ENCODE measurements around the gene SCEL.

Gene SCEL, protein sequence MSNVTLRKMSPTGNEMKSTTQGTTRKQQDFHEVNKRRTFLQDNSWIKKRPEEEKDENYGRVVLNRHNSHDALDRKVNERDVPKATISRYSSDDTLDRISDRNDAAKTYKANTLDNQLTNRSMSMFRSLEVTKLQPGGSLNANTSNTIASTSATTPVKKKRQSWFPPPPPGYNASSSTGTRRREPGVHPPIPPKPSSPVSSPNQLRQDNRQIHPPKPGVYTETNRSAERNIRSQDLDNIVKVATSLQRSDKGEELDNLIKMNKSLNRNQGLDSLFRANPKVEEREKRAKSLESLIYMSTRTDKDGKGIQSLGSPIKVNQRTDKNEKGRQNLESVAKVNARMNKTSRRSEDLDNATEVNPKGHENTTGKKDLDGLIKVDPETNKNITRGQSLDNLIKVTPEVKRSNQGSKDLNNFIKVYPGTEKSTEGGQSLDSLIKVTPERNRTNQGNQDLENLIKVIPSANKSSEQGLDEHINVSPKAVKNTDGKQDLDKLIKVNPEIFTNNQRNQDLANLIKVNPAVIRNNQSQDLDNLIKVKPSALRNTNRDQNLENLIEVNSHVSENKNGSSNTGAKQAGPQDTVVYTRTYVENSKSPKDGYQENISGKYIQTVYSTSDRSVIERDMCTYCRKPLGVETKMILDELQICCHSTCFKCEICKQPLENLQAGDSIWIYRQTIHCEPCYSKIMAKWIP

DNA sequence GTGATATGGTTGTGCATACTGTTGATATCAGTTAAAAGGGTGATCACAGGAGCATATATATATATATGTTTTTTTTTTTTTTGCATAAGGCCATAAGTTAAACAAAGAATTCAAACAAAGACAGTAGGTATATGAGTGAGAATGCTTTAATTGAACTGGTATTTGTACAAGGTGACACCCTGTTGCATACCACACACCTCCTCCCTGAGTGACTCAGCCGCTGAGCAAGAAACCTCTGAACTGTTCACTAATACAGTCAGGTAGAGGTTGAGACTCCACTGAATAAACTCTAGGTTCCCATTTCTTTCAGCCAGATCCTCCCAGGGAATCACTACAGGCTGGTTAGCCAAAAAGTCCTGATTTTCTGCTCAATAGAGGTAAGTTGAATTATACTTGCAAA lies at the start of gene SCEL:
Gene SCEL, plus strand, starts transcription at position 259 of the 400 bp plus-strand sequence. CDS start 20,170 bp downstream, outside the sequence.
- H3K4me3 ChIP-seq (ENCODE audit: control insufficient read depth, low read depth, low read length): no peak within 1 kb of the TSS
- TF ChIP-seq, protein P1, sequence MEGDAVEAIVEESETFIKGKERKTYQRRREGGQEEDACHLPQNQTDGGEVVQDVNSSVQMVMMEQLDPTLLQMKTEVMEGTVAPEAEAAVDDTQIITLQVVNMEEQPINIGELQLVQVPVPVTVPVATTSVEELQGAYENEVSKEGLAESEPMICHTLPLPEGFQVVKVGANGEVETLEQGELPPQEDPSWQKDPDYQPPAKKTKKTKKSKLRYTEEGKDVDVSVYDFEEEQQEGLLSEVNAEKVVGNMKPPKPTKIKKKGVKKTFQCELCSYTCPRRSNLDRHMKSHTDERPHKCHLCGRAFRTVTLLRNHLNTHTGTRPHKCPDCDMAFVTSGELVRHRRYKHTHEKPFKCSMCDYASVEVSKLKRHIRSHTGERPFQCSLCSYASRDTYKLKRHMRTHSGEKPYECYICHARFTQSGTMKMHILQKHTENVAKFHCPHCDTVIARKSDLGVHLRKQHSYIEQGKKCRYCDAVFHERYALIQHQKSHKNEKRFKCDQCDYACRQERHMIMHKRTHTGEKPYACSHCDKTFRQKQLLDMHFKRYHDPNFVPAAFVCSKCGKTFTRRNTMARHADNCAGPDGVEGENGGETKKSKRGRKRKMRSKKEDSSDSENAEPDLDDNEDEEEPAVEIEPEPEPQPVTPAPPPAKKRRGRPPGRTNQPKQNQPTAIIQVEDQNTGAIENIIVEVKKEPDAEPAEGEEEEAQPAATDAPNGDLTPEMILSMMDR (IDR thresholded peaks at IDR 0.05; ENCODE audit: control insufficient read depth, insufficient read depth, low read depth, low read length, missing control alignments): no peak
- DNase-seq (ENCODE audit: low read depth): no peak

DNA sequence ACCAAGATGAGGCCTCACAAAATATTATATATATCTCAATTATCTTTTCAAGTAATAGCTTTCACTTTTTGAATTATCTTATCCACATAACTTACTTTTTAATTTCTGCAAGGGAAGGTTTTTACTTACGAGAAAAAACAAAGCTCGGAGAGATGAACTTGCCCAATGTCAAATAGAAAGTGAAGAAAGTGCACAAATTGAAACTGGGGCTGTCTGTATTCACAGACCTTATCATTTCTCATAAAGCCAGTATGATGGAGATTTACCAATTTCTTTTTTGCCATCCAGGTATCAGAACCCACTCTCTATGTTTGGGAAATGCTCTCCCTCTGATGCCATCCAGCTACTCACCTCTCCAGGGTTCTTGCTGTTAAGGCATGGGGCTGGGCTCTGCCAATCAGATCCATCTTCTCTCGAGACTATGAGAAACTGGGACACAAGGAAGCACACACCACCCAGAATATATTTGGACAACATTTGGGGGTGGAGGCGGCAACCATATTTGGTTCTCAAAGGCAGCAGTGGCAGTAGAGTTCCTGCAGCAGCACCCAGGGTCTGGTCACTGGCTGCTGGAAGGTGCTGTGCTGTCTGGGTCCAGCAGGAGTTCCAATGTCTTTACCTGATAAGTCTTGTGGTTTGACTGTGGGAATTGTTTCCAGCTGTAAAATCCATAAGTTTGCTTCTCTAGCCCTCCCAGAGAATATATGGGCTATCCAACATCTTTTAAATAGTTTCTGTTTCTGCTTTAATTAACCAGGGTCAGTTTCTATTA lies 45.8 kb upstream of the SCEL start:
- TF ChIP-seq, protein P1 (IDR thresholded peaks at IDR 0.05; ENCODE audit: control insufficient read depth, insufficient read depth, low read depth, low read length, missing control alignments): no peak
- no peak for DNase-seq (ENCODE audit: low read depth)
- no peak overlapping the region for H3K4me3 ChIP-seq (ENCODE audit: control insufficient read depth, low read depth, low read length)

DNA sequence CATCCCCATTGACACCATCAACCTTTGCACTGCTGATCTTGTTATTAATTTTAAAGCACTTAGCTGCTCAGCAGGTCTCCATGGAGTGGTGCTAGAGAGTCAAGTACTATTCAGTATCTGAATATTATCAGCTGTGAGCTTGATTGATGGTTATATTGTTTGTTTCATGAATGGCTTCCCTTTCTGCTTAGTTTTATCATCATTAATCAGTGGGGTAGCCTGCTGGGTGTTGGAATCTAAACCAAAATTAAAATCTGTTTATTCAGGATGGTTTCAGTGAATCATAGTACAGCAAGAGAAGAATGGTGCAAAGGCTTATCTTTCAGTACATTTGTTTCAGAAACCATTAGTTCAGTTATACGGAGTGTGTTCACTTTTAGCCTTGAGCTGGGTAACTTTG lies 42.5 kb upstream of the SCEL start:
- H3K4me3 ChIP-seq (ENCODE audit: control insufficient read depth, low read depth, low read length): no peak overlapping the region
- DNase-seq (ENCODE audit: low read depth): no peak
- TF ChIP-seq, protein P1 (IDR thresholded peaks at IDR 0.05; ENCODE audit: control insufficient read depth, insufficient read depth, low read depth, low read length, missing control alignments): peak; percentile 37

DNA sequence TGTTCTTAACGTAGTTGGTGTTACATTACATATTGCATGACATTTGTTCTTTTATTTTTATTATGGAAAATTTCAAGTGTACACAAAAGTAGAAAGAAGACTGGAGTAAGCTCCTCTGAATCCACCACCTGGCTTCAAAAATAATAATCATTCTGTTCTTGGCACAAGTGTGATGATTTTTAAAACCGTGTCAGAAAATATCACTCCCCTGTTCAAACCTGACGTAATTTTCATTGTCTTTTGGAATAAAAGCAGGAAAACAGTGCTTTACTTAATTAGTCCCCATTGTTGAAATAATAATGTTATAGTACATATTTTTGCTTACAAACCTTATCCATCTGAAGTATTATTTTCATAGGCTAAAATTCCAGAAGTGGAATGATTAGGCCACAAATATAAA lies 41.3 kb upstream of the SCEL start:
- H3K4me3 ChIP-seq (ENCODE audit: control insufficient read depth, low read depth, low read length): no peak overlapping the region
- no peak for DNase-seq (ENCODE audit: low read depth)
- TF ChIP-seq, protein P1 (IDR thresholded peaks at IDR 0.05; ENCODE audit: control insufficient read depth, insufficient read depth, low read depth, low read length, missing control alignments): no peak

DNA sequence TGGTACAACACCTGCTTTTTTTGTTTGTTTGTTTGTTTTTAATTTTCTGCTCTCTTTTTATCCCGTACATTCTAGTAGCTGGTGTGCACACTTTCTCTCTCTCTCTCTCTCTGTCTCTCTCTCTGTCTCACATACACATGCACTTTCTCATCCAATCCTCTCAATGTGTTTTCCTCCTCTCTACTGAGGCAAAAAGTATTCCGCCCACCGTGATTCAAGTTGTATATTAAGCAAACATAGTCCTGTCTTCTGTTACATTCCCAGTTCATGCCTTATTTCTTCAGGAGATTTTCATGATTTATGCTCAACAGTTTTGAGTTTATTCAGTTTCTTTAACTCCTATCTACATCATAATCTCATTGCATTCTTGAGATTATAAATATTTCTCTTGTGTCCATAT lies 38.2 kb upstream of the SCEL start:
- H3K4me3 ChIP-seq (ENCODE audit: control insufficient read depth, low read depth, low read length): no peak overlapping the region
- DNase-seq (ENCODE audit: low read depth): no peak
- TF ChIP-seq, protein P1 (IDR thresholded peaks at IDR 0.05; ENCODE audit: control insufficient read depth, insufficient read depth, low read depth, low read length, missing control alignments): no peak

DNA sequence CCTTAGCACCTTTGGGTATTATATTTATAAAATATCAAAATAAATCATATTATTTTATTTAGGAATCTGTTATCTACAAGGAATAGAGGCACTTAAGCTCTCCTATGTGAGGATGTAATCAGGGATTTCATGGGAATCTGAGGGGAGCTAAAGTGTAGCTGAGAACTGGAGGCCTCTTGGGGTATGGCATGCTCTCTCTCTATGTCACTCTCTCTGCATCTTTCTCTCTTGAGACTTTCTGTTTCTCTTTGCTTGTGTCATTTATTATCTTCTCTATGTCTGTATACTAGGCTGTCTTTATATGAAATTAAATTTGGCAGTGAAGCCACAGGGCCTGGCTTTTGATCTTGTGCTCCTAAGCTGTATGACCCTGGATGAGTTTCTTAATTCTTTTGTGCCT lies 37.7 kb upstream of the SCEL start:
- TF ChIP-seq, protein P1 (IDR thresholded peaks at IDR 0.05; ENCODE audit: control insufficient read depth, insufficient read depth, low read depth, low read length, missing control alignments): no peak
- DNase-seq (ENCODE audit: low read depth): no peak
- H3K4me3 ChIP-seq (ENCODE audit: control insufficient read depth, low read depth, low read length): no peak overlapping the region

Measured in AG09309 (cell line).